Inferior parietal cortex (tissue), 1 donor: Measurements from ENCODE around the gene TGDS.
"Not testable (repeated sequence)": the region's sequence is repeated elsewhere in the genome, so short reads cannot be mapped to it uniquely, and the experiment has no call there.

ENCODE experiments used
- DNase-seq: peaks from one replicate; pipeline ENCODE4 v3.0.0-alpha.2; 2016; ENCODE audit errors: extremely low spot score

The TGDS gene

DNA sequence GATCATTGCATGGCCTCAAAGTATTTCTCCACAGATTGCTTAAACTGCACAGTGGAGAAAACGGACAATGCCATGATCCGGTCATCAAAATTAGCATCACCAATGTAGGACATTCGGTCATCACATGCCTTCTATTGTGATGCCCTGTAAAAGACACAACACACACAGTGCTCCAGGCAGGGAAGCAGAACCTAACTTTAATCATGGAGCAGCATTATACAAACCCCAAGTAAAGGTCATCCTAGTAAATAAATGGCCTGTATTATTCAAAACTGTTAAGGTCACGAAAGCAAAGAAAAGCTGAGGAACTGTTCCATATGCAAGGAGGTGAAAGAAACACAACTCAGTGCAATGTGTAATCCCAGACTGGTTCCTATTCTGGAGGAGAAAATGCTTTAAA, 42.2 kb downstream of the TGDS start:
- DNase-seq, result no peak

GRCh38 chr13:94552095-94552494, 43.9 kb downstream of the TGDS start:
- no peak for DNase-seq

DNA sequence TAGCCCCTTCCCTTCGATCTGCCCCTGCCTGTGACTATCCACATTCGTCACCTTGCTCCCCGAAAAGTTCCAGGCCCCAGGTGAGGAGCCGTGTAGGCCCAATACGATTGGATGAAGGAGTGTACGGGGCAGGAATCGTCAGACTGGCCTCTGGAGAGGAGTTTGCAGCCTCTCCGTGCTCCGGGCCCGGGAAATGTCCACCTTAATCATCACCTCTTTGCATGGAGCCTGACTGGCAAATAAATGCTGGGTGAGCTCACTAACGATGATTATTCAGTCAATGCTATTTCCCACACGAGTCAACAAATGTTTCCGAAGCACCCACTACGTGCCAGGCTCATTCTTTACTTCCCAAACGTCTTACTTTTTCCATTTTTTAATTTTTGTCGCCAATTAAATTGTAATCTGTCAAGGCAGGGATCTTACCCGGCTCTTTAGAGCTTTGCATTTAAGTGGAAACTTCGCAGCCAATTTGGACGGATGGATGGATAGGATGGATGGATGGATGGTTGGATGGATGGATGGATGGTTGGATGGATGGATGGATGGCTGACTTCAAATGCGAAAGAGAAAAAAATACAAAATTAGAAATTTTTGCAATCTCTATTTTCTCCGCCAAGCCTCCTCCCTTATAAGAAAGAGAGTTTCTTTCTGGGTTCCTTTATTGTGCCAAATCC, 45.8 kb downstream of the TGDS start:
- DNase-seq, result peak; percentile 55

GRCh38 chr13:94549232-94550061, 46.5 kb downstream of the TGDS start:
- peak; percentile 98 for DNase-seq

DNA sequence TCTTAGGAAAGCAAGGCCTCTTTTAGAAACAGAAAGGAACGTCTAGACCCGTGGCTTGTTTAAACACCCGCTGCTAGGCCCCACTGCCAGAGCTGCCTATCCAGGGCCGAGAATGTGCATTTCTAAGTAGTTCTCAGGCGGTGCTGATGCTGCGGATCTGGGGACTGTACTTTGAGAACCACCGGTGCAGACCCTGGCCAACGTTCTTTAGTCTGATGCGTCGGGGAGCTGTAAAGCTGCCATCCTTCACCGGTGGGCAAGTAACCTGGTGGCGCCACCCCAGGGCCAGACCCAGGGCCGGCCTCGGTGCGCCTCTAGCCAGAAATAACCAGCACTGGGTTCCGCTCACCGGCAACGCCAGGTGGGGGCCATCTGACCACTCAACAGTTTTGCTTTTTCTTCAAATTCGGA, 47.1 kb downstream of the TGDS start:
- DNase-seq, result peak; percentile 44

DNA sequence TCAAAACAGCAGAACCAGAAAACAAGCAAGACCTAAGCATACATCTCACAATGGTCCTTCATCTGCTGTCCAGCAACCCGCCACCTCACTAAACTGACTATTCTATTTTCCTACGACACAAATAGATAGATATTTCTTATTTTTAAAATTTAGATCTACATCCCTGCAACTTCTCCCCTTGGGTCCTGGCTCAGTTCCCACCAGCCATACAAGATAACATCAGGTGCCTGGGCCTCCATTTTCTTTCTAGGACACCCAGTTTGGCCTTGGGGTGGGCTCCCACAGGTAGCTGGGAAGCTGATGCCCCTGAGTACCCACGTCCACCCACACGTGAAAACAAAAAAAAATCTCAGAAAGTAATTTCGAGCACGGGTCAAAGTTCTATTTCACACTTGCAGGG, 47.6 kb downstream of the TGDS start:
- DNase-seq, result no peak

DNA sequence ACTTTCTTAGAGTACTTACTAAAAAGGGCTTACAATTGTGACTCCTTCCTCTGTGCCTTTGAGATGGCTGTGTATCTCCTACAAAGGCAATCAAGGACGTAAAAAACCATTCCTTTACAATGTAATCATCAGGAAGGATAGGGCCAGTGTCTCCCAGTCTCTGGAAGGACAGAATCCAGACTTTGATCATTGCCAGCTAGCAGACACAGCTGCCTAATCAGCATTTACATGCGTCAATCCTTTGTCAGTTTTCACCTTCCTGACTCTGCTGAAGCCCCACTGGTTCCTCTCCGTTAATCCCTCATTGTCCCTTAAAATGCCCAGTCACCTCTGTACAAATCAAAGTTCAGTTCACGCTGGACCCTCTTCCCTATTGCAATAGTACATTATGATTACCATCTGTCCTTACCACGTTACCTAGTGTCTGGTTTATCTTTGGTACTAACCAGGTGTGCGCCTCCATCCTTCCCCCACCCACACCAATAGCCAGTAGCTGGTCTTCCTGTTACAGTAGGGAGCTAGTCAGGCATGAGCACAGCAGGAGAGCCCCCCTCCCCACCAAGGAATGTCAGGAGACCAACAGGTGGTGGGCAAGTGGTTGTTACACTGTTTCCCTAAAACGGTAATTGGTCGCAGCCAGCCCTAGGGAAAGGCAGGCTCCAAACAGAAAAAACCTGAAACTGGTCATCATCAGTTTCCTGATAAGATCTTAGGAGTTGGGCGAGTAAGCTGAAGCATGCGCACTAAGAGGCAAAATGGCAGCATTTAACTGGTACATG, 49.7 kb downstream of the TGDS start:
- no peak for DNase-seq

DNA sequence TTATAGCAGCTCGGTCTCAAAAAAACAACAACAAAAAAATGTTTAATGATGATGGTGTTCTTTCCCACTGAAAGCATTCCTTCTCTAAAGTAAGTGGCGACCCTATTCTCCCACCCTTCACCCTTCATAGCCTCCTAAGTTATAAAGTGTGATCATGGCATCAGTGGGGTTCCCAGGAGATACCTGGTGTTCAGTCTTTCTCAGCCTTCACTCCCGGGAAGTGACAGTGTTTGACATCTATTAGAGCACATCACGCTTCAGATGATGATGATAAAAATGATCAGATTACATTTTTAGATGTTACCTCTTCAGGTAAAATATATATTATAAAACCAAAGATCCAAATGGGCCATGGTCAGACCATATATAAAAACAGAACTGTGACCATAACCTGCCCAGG, 51.0 kb downstream of the TGDS start:
- no peak for DNase-seq

DNA sequence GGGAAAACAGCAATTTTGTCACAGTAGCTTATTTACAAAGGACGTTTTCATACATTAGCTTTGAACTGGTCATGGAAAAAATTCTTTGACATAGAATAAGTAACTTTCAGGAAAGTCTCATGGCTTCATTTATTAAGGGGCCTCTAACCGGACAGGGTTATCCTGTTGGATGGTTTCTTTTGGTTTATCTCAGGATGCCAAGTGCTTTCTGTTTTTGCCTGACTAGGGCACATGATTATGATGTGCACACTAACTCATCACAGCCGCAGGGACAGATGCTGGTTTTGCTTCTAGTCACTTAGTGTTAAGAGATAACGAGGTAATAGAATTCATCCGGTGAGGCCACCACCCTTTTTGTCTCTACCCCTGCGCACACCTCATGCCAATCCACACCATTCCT, 53.0 kb downstream of the TGDS start:
- no peak for DNase-seq

DNA sequence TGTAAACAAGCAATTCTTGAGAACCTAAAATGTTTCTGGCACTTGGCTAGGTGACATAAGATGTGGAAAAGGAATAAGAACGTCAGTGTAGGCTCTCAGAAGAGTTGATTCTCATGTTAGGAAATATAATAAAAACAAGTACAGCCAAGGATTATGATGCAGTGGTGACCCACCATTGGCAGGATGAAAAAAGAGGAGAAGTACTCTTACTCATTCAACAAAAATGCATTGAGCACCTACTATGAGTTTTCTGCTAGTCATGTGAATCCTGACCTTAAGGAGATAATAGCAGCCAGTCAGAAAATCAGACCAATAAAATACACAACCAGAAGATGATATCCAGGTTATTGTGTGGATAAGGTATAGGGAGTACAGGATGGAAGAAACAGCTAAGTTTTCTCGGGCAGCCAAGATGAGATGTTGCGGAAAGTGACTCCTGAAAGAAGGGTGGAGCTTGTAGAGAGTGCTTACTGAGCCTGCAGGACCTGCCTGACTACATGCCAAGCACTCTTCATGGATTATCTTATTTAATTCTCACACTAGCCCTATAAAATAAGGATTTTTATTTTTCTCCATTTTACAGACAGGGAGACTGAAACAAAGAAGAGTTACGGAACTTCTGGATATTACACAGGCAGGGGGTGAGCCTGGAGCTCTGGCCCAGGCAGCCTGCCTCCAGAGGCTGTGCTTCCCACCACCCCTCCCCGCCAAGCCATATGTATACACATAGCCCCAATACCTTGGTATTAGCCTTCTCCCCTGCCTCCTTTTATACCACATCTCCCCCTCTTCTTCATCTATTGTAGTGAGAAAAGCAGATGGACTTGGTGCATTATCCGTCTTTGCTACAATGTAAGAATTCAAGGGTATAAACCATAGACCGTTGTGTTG, 58.0 kb downstream of the TGDS start:
- DNase-seq, result no peak

DNA sequence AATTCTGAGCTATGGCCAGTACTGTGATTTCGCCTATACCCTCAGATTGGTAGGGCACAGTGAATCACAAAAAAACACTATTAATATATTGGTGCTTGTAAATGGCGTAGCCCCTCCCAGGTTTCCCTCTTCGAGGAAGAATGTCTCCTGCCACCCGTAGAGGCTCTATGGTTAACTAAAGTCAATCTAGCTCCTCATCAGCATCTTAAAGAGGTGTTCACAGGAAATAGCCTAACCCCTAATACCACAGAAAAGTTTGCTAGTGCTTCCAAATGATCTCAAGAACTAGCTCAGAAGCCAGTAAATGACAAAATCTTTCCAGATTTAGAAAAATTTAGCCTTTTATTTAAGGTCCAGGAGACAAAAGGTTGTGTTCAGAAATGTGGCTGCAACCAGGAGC, 60.2 kb downstream of the TGDS start:
- no peak for DNase-seq

DNA sequence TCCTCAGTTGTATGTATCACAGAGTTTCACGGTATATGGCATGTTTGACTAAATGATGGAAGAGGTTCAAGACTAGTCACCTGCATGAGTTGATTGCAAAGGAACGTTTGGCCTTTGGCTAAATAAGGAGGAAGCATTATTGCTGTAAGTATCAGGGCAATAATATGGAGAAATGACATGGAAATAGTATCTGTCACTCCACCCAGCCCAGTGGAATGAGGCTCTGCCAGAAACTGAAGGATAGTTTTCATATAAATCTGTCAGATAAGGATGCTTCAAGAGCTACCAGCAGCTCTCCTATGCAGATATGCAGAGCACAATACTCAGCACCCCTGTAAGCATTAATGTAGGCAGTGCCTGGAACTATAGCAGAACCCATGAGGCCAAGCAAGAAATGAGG, 60.7 kb downstream of the TGDS start:
- no peak for DNase-seq

GRCh38 chr13:94534166-94534565, 61.8 kb downstream of the TGDS start:
- DNase-seq, result no peak

DNA sequence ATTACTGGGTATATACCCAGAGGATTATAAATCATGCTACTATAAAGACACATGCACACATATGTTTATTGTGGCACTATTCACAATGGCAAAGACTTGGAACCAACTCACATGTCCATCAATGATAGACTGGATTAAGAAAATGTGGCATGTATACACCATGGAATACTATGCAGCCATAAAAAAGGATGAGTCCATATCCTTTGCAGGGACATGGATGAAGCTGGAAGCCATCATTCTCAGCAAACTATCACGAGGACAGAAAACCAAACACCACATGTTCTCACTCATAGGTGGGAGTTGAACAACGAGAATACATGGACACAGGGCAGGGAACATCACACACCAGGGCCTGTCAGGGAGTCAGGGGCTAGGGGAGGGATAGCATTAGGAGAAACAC, 63.7 kb downstream of the TGDS start:
- DNase-seq, result not testable (repeated sequence)

DNA sequence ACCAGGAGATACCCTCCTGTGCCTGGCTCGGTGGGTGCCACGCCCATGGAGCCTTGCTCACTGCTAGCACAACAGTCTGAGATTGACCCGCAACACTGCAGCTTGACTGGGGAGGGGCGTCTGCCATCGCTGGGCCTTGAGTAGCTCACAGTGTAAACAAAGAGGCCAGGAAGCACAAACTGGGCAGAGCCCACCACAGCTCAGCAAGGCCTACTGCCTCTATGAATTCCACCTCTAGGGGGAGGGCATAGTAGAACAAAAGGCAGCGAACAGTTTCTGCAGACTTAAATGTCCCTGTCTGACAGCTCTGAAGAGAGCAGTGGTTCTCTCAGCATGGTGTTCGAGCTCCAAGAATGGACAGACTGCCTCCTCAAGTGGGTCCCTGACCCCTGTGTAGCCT, 69.0 kb downstream of the TGDS start:
- DNase-seq, result not testable (repeated sequence)

GRCh38 chr13:94525781-94526180, 70.2 kb downstream of the TGDS start:
- no peak for DNase-seq

- no peak for DNase-seq
These were observed 71.5 kb downstream of the TGDS start for GRCh38 chr13:94524407-94524806.
